ENCODE data around the gene ORAI2.
"Not testable (repeated sequence)": the region's sequence is repeated elsewhere in the genome, so short reads cannot be mapped to it uniquely, and the experiment has no call there.

Gene ORAI2

DNA sequence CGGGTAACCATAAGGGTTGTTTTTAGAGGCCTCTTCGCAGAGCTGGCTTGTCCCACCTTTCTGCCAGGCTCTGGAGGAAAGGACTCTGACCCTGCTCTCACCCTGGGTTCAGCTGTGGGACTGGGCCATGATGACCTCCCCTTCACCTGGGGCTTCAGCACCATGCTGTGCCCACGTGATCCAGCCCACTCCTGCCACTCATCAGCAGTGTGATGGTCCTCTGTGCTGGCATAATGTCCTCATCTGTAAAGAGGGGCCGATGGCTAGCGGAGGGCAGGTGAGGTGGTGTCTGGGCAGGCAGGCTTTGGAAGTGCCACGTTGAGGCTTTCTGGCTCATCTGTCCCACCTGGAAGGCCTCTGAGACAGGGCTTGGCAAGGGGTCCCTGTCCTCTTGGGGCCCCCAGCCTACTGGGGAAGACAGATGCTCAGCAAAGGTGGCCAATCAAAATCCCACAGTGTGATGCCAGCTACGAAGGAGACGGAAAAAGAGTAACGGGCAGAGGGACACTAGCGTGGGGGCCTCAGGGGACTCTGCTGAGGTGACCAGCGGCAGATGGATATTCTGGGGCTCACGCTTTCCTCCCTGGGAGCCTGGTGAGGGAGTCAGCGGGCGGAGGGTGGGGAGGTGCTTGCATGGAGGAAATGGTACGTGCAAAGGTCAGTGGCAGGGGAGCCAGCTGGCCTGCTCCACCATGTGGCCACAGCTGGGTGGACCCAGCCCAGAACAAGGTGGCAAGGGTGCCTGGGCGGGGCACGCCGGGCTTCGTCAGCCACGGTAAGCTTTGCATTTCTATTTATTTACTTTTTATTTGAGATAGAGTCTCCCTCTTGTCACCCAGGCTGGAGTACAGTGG lies 36.8 kb downstream of the ORAI2 start:
- no peak for DNase-seq

DNA sequence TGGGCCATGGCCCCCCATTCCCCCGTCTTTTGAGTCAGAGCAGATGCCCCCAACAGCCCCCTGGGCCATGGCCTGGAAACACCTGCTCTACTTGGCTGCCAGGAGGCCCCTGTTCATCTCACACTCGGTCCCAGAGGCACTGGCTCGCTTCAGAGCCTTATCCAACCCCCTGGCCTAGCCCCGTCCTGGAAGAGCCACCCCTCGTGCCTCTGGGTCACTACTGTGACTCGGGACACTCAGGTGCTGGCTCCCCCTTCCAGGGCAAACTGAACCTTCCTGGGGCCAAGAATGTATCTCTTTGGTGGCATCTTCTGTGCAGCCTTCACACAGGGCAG lies 38.4 kb downstream of the ORAI2 start:
- no peak for DNase-seq

DNA sequence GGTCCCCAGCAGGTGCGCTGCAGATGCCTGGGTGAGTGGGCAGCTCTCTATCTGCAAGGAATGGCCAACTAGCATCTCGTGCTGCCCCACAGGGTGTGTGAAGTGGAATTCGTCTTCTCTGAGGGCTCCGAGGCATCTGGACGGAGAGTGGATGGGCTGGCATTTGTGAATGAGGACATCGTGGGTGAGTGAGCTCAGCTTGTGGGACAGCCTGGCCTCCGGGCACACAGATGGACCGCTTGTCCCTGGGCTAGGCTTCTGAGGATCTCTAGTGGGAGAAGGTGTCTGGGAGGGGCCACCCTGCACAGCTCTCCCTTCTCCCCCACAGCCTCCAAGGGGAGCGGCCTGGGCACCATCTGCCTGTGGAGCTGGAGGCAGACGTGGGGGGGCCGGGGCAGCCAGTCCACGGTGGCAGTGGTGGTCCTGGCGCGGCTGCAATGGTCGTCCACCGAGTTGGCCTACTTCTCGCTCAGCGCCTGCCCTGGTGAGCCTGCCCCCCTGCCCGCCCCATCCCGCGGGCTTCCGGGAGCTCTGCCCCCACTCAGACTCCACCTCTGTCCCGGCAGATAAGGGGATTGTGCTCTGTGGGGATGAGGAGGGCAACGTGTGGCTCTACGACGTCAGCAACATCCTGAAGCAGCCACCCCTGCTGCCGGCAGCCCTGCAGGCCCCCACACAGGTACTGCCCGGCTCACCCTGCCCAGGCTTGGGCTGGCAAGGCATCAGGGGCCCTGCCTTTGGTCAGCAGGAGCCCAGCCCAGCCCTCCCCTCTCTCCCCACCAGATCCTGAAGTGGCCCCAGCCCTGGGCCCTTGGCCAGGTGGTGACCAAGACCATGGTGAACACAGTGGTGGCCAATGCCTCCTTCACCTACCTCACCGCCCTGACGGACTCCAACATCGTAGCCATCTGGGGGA lies 39.0 kb downstream of the ORAI2 start:
- DNase-seq = no peak

DNA sequence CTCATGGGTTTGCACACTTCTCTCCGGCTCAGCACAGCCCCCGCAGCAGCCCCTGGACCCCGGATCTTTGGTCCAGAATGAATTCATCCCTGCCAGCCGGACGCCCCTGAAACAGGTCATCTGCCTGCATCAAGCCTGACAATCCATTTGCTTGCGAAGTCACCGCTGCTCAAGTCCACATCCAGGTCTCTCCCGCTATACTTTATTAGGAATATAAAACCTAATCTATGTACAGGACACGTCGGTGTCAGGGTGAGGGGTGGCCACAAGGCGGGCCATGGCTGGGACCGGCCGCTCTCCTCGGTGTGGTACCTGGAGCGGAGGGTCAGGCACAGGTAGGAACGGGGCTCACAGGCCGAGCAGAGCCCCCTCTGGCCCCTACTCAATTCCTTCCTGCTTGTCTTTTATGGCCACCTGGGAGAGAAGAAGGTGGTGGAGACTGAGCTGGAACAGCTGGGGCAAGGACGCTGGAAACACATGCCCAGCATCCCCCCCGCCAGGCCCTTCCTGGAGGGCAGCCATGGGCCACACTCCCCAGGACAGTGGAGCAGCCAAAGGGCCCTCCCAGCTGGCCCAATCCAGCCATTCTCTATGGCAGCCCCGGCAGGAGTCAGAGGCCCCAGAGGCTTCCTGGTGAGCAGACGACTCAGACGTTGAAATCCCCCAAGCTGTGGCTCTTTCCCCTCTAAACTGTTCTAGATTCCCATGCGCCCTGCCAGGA lies 40.1 kb downstream of the ORAI2 start:
- peak; percentile 38 for DNase-seq

DNA sequence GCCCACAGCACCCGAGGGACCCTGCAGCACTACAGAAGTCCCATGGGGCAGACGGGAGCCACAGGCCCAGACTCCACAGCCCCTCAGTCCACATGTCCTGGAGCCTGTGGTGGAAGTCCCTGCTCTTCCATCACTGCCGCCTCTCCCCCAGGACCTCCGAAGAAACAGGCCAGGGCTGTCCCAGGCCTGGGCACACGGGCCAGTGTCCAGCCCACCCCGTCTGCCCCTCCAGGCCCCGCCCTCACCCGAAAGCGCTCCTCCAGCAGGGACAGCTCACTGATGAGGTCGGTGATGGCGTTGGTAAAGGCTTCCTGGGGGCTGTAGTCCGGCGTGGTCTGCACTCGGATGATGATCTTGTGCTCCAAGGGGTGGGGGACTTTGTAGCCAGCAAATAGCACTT lies 40.7 kb downstream of the ORAI2 start:
- DNase-seq = not testable (repeated sequence)

DNA sequence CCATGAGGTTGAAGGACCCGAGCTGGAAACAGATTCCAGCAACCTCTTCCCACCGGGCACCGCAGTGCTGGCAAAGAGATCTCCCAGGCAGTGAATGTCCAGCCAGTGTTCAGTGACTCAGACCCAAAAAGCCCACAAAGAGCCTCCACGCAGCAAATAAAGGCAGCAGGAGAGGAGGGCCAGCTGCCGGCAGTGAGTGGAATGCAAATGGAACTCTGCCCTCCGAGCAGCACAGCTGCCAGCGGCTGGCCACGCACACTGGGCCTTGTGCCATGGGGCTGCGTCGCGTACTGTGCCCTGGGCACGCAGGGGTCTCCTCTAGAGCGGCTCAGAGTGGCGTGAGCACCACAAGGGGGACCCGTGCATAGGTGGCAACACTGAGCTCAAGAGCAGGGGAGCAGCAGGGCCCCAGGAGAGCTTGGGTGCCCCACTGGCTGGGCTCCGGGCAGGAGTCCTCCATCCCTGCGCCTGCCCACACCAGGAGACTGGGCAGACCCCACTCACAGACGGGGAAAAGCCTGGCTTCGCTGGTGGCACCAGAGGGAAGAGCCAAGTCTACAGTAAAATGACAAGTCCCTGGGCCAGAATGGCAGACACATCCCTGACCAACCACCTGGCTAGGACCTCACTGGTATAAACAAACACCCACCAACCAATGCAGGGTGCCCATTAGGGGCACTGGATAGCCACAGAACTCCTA lies 41.5 kb downstream of the ORAI2 start:
- DNase-seq = not testable (repeated sequence)

DNA sequence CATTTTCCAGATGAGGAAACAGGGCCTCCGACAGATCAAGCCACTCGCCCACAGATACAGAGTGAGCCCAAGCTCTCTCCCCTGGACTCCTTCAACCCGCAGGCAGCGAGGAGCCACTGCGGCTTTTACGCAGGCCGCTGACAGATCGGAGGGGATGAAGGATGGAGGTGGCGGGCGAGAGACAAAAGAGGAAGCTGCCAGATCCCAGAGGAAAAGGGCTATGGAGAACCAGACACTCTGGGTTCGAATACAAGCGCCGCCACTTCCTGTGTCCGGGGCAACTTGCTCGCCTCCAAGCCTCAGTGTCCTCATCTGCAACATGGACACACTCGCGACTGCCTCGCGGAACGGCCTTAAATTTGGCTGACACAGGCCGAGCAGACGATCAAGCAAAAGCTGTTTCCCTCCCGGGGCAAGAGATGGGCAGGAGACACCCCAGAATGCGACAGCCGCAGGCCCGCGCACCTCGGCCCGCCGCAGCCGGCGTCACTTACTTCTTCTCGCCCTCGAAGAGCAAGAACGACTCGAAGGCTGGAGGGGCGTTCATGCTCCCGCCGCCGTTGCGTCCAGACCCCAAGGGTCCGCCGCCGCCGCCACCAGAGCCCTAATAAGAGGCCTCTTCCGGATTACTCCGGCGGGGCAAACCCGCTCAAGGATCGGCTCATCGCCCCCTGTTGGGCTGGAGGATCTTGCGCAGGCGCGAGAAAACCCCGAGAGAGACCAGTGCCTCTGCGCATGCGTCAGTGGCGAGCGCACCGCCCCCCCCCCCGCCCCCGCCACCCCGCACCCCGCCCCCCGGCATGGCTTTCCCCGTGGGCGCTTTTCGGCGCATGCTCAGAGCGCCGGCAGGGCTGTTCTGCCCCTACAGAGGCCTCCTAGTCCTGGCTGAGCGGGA lies 45.2 kb downstream of the ORAI2 start, which contains the start of gene POLR2J:
POLR2J (minus strand) TSS at position 609 of the 895 bp plus-strand sequence; CDS start at position 547, 62 bp downstream.
- not testable (repeated sequence) for DNase-seq

DNA sequence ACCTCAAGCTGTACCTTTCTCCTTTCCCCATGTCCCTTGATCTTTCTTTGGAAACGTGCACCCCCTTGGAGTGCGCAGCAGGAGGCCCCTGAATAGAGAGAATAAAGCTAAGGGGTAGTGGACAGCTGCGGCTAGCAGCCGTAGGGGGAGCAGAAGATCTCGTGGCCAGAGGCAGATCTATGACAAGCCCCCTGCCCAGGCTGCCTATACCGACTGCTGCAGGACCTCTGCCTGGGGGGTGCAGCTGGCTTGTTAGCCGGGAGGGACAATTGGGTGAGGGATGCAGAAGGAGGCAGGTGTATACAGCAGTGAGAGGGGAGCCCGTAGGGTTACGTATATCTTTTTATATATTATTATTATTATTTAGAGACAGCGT lies 45.8 kb downstream of the ORAI2 start:
- DNase-seq = not testable (repeated sequence)

DNA sequence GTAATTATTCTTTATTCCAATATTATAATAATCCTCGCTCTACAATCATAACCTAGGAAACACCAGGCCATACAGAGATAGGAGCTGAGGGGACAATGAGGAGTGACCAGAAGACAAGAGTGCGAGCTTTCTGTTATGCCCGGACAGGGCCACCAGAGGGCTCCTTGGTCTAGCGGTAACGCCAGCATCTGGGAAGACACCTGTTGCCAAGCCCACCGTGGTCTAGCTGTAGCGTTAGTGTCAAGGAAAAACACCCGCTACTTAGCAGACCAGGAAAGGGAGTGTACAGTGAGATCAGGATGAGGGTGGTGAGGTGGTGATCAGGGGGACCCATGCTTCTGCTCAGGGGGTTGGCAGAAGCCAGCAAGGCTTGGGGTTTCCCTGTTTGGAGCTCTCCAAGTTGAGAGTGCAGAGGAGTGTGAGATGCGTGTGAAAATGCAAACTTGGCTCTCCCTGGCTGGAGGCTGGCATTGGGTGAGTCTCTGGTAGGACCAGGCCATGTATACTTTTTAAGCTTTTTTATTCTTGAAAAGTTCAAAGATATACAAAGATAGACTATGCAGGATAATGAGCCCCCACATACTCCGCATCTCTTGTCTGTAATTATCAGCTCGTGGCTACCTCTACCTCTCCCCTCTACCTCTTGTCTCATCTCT lies 46.7 kb downstream of the ORAI2 start:
- not testable (repeated sequence) for DNase-seq

DNA sequence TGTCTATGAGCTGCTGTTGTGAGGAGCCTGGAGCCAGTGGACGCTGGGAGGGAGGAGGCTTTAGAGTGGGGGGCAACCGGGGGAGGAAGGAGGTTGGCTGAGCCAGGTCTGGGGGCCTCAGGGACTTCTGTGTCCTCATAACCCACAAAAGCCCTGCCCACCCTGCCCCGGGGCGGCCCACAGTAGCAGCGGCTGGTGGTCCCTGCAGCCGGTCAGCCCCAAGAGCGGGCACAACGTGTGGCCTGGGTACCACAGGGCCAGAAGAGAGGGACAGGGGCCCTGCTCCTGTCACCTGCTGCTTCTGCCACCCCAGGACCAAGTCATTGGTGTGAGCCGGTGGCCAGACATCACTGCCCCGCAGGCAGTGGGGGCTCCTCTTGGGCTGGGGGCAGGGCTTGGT lies 48.6 kb downstream of the ORAI2 start:
- DNase-seq = not testable (repeated sequence)

DNA sequence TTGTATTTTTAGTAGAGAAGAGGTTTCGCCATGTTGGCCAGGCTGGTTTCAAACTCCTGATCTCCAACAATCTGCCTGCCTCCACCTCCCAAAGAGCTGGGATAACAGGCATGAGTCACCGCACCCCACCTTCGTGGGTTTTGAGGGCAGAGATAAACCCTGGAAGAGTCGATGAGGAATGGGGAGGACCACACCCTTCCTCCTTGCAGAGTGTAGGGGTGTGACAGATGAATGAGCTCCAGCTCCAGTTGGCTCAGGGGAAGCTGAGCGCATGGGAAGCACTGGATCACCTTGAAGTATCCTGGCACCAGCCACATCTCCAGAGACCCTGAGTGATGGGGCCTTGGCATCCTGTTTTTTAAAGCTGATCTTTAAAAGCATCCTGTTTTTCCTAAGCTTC lies 50.9 kb downstream of the ORAI2 start:
- not testable (repeated sequence) for DNase-seq

DNA sequence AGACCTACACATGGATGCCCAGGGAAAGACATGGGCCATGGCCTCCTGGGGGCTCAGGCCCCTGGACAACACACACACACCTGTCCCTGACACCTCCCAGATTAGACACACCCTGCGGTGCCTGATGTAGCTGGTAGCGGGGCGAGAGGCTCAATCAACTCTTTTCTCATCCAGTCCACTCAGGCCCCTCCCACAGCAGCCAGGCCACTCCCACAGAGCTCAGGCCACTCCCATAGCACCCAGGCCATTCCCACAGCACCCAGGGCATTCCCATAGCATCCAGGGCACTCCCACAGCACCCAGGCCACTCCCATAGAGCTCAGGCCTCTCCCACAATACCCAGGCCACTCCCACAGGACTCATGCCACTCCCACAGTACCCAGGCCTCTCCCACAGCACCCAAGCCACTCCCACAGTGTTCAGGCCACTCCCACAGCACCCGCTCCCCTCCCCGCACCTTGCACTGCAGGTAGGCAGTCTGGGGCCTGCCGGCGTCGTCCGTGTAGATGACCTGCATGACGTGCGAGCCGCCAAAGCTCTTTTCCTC lies 57.2 kb downstream of the ORAI2 start:
- not testable (repeated sequence) for DNase-seq

DNA sequence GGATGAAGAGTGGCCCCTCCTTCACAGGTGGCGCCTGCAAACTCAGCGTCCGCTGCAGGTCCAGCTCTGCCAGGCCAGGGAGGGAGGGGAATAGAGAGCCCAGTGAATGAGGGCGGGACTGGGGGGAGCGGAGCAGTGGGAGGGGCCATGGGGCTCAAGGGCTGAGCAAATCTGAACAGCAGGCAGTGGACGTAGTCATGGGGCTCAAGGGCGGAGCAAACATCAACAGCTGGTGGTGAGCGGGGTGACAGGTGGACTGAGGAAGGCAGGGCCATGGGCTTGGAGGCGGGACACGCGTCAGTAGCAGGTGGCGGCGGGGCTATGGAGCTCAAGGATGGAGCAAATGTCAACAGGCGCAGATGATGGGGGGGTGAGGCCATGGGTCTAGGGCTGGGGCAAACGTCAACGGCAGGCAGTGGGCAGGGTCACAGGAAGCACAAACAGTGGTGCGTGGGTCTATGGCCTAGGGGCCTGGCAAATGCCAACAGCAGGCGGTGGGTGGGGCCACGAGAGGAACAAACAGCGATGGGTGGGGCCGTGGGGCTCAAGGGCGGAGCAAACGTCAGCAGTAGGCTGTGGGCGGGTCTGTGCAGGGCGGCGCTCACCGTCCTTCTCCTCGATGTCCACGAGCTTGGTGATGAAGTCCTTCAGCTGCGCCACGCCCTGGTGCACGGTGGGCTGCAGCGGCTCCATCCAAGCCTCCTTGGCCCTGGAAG lies 60.0 kb downstream of the ORAI2 start:
- not testable (repeated sequence) for DNase-seq

DNA sequence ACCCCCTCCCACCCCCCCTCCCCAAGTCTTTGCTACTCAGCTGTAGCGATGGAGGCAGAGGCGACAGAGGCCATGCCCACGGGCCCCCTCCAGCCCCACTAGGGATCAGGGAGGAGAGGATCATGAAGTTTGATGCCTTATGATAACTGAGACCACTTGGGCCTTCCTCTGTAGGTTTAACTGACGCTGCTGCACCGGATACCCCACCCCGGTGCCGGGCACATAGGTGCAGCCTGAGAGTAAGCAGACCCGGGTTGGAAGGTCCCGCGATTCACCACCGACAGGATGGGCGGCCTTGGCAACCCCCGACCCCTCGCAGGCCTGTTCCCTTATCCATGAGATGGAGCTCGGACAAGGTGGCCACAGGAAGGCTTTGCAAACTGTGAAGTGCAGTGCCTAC lies 60.7 kb downstream of the ORAI2 start:
- DNase-seq = not testable (repeated sequence)

DNA sequence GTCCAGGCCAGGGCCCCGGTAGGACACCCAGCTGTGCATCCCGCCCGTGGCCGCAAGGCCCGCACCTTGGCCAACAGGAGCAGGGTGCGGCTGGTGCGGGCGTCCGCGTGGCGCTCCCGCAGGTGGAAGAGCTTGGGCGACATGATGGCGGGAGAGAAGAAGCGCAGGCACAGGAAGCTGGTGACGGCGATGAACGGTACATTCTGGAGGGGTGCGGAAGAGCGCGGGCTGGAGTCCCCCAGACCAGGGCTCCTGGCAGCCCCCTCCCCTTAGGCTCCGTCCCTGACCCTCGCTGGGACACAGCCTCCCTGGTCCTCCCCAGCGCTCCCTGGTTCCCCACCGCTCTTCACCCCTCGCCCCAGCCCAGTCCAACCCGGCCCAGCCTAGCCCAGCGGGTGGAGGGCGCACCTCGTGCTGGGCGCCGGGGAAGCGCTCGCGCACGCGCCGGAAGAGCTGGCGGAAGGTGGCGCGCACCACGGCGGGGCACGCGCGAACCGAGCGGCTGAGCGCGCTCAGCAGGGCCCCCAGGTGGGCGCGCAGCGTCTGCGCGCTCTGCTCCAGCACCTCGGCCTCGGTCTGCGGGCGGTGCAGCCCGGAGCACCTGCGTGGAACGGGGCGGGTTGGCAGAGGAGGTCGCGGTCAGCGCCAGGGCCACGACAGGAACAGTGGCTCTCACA lies 61.2 kb downstream of the ORAI2 start:
- DNase-seq = not testable (repeated sequence)

DNA sequence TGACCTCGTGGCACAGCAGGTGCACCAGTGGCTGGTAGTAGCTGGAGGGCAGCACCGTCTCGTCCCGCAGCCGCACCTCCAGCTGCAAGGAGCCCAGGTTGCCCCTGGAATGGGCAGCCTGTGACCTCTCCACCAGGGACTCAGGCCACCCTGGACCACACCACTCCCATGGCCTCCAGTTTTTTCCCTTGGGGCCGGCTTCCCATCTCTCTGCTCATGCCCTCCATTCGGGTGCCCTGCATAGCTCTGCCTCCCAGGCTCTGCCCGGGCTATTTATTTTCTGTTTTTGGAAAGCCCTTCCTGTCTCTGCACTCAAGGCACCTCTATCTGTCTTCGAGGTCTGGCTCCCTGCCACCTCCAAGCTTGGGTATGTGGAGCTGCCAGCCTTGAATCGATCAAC lies 63.5 kb downstream of the ORAI2 start:
- not testable (repeated sequence) for DNase-seq

DNA sequence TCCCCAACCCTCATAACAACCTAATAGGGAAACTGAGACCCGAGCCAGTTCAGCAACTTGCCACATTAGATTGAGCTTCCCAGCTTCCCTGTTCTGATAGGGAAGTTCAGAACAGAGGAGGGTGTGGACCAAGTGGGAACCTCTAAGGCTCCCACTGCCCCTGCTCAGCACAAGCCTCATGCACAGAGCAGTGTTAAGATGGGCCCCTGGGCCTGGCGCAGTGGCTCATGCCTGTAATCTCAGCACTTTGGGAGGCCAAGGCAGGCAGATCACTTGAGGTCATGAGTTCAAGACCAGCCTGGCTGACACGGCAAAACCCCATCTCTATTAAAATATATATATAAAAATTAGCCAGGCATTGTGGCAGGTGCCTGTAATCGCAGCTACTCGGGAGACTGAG lies 63.9 kb downstream of the ORAI2 start:
- not testable (repeated sequence) for DNase-seq

DNA sequence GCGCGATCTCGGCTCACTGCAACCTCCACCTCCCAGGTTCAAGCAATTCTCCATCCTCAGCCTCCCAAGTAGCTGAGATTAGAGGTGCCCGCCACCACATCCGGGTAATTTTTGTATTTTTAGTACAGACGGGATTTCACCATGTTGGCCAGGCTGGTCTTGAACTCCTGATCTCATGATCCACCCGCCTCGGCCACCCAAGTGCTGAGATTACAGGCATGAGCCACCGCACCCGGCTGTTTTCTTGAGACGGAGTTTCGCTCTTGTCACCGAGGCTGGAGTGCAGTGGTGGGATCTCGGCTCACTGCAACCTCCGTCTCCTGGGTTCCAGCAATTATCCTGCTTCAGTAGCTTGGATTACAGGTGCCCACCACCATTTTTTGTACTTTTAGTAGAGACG lies 64.9 kb downstream of the ORAI2 start:
- DNase-seq = not testable (repeated sequence)

DNA sequence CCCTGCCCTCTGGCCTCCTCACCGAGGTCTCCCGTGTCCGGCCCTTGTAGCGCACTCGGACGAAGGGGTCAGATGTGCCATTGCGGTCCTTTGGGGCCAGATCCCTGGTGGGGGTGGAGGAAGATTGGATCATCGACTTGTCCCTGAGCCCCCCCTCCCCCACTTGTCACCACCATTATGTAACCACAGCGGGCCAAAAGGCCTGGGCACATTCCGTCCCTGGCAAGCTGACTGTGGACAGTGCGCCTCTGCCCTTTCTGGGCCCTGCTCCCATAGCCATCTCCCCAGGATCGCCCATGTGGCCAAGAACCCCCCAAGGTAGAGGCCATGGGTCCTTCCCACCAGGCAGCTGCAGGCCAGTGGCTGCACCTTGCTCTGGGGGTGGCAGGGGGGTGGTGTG lies 69.8 kb downstream of the ORAI2 start:
- DNase-seq = not testable (repeated sequence)
